Islet precursor cell (in vitro differentiated cells): ENCODE results near the gene CAMK2D.
A peak's percentile ranks its signal among the peaks of the same experiment; 100 is the strongest.

Experiments
- DNase-seq: peaks from one replicate; pipeline ENCODE4 v3.0.0-alpha.2; 2018

The CAMK2D gene

DNA sequence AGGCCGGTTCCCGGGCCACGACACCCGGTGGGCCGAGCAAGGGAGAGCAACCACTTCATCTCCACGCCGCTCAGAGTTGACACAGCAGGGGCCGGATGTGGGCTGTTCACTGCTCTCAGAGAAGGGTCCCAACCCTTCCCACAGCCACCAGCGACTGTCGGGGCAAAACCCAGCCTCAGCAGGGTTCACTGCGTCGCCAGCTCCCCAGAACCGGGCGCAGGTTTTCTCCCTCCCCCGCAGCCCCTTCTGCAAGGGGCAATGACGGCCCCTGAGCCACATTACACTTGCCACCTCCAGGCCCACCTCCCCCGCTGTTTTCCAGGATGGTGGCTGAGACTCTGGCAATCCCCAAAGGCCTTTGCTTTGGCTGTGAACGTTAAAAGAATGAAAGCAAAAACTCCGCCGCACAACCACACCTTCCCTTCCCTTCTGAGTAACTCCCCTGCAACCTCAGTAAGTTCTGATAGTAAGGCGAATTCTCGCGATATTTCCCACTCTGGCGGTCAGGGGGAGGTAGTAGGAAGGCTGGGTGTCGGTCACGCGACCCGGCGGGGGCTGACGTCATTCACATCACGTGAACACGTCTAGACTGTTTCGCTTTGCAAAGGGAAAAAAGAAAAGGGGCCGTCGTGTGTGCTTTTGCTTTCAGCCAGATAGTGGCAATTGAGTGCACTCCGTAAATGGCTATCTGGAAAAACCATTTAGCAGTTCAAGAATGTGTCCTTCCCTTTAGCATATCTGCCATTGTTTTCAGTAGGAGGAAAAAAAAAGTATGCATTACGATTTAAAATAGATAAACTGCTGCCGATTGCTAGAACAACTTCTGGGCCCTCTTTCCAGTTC lies 869 bp upstream of the CAMK2D start:
- peak; percentile 99 for DNase-seq

DNA sequence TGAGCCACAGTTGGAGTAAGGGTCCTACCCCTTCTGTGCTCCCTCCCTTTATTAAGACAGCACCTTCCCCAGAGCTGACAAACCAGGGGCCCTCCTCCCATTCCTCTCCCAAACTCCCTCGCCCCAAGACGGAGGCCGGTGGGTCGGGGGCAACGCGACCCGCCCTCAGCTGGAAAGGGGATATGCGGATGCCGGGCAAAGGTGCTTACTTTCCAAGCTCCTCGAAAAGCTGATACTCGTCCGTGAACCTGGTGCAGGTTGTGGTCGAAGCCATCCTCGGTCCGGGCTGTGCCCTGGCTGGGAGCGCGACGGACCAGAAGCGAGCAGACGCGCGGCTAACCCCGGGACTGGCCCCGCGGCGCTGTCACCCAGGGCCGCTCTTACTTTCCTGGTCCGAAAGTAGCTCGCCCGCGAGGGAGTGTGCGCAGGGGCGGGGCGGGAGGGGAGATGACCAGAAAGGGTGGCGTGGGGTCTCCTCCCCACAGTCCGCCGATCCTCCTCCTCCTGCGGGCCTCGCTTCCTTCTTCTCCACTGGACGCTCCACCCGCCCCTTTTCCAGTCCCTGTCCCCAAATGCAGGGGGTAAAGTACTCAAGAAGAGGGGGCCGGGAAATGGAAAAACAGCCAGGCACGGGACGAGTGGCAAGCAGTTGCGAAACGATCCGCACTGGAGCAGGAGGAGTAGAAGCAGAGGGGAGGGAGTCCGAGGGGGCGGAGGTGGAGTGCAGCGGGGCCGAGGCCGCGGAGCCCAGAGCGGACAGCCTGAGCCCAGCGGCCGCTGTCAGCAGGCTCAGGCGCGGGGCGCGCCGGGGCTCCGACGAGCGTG lies 531 bp downstream of the CAMK2D start:
- DNase-seq, result peak; percentile 90

DNA sequence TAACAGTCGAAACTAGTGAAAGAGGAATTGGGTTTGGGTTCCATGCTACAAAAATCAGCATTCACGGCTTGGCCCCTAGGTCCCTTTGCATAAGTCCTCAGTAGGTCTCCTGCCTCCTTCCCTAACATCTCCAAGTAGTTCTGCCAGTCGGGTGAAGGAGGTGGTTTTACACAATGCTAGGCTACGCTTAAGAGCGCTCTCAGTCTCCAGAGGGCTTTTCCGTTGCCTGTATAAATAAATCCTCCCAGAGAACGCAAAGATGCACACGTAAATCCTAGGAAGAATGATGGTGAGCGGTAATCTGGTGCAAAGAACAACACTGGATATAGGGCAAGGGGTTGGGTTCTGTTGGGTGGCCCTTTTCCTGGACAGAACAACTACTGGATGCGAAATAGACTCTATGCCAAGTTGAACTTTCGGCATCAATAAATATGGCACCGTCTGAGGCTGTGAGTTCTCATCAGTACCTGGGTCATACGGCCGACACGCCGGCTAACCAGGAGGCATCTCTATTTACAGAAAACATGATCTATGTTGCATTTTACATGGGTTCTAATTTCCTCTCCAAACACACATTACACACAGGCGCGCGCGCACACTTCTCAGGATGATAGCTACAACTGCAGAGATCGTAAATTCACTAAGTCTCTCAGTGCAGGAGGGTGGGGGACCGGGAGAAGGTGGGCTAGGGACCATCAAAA lies 1.3 kb downstream of the CAMK2D start:
- peak; percentile 60 for DNase-seq

DNA sequence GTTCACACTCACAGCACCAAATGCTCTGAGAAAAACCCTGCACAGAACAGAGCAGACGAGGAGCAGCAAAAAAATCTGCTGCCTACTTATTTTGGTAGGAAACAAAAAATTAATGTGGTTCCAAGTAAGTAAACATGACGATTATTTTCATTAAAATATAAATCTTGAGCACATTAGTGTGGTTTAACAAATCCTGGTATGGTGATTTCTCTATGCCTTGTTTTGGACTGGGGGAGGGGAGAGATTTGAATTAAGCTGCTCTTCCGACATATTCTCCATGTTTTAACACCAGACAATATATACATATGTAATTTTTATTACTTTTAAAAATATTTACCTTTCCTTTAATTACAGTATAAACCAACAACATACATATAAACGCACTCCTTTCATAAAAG lies 1.8 kb downstream of the CAMK2D start:
- no peak for DNase-seq

DNA sequence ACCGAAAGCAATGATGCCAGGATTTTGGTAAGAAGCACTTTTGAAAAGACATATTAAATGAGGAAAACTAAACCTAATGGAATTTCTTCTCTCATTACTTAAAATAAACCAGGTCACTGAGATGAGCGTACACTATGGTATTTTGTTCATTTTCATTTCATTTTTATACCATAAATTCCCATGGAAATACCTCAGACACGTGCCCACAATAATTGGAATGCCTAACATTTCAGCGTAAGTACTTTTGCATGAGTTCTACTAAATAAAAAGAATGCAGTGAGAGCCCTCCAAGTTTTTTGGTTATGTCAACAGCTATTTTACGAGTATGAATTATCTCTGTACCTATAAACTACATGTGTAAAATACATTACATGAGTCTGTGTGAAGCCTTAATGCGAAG lies 3.2 kb downstream of the CAMK2D start:
- no peak for DNase-seq

DNA sequence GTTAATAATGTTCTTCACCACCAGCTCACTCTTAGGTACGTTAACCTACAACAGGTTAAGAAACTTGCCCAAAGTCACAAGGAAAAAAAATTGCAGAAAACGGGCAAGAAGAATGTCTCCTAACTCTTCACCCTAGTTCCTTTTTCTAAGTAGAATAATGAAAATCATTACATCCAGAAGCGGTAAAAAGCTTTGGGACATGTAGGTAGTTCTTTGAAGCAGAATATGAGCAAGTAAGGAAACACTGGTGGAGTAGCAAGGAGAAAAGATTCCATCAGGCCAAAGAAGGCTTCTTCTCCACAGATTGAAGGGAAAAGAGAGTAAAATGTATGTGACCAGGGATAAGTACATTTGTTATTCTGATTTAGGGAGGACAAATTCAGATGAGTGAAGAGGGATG lies 4.1 kb downstream of the CAMK2D start:
- DNase-seq, result no peak

DNA sequence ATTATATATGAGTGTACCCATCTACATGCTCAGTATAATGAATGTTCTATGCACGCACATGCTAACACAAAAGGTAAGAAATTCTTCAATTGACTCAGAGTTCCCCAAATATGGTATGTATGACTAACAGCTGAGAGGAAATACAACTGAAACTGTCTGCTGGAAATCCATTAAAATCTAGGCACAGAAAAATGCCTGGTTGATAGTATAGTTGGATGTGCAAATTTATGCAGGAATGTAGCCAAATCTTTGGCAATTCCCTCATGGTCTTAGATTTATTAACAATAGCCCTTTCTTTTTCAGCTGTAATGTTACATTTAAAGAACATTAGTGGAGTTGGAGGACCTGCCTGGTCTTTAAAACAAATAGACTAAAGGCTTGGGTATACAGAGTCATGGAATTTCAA lies 5.5 kb downstream of the CAMK2D start:
- DNase-seq, result no peak

DNA sequence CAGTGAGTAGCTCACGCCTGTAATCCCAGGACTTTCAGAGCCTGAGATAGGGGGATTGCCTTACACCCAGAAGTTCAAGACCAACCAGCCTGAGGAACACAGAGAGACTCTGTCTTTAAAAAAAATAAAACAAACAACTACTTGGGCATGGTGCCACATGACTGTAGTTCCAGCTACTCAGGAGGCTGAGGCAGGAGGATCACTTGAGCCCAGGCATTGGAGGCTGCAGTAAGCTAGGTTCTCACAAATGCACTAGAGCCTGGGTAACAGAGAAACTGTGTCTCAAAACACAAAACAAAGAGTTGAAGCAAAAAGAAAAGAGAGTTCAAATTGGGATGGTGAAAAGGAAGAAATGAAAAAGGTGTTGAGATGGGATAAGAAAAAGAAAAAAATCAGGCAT lies 10.8 kb downstream of the CAMK2D start:
- no peak for DNase-seq

DNA sequence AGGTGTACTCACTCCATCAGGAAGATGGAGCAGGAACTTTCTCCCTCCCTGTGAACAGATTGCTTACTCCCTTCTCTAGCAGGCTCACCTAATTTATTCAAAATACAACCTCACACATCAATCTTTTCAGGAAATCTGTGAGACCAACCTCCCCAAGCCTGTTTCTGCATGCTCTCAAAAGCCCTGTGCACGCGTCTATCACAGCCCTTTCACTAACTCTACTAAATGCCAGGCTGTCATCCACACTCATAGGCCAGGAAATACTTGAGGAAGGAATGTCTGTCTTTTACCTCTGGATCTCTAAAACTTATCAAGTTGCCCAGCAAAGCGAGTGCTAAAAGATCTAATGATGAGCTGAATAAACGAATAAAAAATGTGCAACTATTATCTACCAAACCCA lies 11.2 kb downstream of the CAMK2D start:
- no peak for DNase-seq

DNA sequence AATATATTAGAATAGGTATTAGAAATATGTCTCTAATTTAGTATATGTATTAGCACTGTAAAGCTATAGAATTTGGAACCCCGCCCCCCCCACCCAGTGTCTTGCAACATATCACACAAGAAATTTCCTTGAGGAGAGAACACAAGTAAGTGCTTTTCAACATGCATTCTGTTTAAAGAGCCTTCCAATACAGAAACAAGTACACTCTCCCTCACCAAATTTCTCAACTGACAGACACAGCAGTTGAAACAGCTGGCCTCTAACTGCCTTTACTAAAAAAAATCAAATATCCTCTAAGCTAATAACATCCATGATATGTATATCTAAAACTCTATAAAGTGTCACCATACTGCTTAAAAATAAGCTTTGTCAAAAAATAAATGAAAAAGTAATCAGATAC lies 12.4 kb downstream of the CAMK2D start:
- DNase-seq, result no peak

DNA sequence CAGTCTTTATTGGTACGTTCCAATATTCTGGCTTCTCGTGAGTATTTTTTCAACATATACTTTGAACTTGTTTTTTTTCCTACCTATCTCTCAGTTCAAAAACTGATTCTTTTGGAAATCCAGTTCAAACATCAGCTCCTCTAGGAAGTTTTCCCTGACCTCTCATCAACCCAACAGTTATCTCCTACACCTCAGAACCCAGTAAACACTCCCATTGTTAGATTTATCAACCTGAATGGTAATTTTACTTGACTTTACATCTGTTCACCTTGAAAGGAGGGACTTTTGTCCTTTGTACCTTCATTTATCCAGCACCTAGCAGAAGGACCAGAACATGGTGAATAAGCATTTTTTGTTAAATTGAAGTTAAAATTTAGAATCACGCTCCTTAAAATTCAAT lies 13.6 kb downstream of the CAMK2D start:
- no peak for DNase-seq

DNA sequence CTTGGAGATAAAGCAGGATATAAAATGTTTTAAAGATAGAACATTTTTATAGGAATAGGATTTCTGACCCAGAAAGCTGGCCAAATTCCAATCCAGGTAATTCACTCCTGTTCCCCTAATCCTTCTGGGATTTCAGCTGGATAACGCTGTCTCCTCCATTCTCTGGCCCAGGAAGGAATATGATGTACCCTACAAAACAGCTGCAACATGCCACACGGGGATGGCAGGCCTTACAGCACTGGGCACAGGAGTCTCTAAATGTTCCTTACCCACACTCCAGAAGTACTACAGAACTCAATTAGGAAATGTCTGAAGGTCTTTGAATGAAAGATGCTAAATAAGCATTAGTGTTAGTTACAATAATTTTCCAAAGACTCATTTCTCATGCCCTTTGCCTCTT lies 15.8 kb downstream of the CAMK2D start:
- DNase-seq, result no peak

DNA sequence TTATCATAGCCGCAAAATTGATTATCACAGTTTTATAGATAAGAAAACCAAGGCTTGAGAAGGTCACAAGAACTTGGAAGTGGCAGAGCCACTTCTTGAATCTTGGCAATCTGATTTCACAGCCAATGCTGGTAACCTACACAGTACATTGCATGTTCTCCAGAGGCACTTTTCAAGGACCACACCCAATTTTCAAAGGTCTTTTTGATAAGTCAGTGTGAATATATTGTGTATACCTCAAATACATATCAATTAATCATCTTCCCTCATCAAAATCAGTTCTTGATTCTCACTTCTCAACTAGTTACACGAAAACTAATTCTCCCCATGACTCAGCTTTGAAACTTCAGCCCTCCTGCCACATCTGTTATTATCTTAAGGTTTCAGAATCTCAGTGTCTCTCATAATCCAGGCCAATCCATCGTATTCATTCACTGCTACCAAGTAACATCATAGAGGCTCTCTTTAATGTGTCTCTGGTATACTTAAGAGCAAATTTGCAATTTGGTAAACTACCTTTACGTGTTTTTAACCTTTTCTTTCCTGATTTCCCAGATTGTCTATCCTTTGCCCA lies 16.8 kb downstream of the CAMK2D start:
- no peak for DNase-seq

DNA sequence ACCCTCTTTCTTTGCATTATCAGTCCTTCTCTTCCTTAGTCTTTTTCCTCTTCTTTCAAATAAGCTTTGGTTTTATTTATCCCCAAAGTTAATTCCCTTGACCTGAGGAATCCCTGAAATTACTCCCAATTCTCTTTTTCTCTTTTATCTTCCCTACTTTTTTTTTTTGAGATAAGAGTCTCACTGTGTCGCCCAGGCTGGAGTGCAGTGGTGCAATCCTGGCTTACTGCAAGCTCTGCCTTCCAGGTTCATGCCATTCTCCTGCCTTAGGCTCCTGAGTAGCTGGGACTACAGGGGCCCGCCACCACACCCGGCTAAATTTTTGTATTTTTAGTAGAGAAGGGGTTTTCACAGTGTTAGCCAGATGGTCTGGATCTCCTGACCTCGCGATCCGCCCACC lies 17.8 kb downstream of the CAMK2D start:
- no peak for DNase-seq

DNA sequence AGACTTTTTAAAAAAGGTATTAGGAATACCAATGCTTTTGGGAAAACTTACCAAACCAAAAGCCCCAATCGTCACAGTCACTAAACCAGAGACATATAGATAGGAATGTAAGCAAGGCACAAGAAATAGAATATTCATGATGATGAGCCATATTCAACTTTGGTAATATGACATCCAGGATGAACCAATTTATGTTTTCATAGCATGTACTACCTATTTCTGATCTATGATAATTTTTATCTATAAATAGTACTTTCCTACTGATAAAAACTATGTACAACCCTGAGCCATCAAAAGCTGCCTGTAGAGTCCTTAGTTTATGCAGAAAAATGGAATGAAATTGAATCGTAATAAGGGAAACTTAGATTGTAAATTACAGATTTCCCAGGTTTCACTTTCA lies 18.9 kb downstream of the CAMK2D start:
- DNase-seq, result no peak

DNA sequence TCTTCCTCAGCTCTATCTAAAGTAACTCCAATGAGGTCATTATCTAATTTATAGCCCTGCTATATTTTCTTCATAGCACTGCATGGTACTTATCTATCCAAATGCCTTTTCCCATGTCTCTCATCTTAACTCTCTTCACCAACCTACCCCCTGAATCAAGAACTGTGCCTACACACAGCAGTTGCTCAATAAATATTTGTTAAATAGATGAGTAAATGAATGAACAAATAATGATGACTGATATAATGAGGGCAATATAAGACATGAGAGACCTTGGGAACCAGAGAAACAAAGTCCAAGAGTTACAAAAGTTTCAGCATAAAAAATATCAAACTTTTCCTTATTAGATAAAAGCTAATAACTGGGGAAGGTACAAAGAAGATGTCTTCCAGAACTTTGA lies 19.6 kb downstream of the CAMK2D start:
- no peak for DNase-seq

DNA sequence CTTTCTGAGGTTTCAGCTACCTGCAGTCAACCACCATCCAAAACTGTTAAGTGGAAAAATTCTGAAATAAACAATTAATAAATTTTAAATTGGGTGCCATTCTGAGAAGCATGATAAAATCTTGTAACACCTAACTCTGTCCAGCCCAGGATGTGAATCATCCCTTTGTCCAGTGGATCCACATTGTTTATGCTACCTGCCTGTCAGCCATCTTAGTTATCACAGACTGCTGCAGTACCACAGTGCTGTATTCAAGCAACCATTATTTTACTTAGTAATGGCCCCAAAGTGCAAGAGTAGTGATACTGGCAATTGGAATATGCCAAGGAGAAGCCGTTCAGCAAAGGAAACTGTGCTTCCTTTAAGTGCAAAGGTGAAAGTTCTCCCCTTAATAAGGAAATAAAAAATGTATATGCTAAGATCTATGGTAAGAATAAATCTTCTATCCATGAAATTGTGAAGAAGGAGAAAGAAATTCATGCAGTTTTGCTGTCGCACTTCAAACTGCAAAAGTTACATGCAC lies 20.6 kb downstream of the CAMK2D start:
- no peak for DNase-seq

DNA sequence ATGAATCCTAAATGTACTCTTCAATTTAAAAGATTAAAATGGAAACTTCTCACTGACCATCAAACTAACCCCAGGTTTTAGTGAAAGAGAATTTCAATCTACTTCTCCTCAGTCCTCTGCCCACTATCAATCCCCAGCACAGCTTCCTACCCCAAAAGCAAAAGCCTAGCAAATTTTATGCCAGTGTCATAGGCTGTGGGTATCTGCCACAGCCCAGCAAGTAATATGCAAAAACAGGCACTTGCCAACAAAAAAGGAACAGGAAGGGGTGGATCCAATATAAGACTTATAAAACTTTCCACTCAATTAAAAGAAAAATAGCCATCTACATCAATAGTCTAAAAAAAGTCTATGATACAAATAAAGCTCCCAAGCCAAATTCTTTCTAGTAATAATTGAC lies 22.3 kb downstream of the CAMK2D start:
- no peak for DNase-seq

DNA sequence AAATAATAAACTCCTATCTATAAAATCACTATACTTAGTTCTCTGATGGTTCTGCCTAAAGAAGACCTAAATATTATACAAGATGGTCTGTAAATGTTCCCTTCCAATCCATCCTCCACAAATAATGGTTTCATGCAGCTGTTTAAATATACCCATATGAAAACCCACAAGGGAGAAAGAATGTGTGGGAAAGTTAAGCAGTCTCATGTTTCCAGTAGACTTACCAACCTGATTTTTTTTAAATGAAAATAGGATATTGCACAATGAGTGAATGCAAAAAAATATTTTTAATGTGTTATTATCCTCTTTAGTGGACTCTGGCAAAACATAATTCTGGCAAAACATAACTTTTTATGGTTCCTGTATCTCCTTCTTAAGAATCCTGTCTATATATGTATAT lies 23.3 kb downstream of the CAMK2D start:
- DNase-seq, result no peak

DNA sequence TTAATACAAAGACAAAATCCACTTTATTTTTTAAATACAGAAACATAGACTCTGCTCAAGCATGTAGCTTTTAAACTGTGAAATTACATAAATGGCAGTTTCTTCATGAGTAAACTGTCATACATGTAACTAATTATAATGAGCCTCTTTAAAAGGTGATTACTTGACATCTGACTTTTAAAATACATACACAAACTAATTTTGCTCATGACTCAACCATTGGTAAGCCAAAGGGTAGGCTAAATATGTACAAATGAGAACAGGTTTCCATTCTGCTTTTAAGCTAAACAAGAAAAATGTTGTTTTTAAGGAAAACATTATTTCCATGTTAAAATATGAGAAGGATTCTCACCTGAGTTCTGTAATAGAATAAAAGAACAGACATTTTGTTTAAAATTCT lies 27.9 kb downstream of the CAMK2D start:
- DNase-seq, result no peak

DNA sequence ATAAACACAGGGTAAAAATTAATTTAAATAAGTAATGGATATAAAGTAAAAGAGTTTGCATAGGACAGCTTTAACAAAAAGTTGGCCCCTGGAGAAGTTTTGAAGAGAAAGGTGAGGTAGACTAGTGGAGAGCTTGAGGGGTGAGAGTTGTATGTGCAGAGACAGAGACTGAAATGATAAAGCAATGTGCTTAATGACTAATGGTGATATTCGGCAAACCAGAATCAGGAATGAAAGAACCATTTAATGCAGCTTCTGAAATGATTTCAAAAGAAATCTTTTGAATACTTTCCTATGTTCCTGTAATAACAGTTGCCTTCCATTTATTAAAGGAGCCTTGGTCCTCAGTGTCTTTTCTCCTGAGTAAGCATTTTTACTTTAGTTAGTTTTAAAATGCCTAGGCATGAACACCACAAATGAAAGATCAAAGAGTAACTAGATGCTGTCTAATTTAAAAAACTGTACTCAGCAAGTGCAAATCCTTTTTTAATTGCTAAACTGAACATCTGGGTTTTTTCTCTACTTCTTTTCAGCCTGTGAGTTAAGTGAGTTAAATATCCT lies 28.5 kb downstream of the CAMK2D start:
- DNase-seq, result no peak

DNA sequence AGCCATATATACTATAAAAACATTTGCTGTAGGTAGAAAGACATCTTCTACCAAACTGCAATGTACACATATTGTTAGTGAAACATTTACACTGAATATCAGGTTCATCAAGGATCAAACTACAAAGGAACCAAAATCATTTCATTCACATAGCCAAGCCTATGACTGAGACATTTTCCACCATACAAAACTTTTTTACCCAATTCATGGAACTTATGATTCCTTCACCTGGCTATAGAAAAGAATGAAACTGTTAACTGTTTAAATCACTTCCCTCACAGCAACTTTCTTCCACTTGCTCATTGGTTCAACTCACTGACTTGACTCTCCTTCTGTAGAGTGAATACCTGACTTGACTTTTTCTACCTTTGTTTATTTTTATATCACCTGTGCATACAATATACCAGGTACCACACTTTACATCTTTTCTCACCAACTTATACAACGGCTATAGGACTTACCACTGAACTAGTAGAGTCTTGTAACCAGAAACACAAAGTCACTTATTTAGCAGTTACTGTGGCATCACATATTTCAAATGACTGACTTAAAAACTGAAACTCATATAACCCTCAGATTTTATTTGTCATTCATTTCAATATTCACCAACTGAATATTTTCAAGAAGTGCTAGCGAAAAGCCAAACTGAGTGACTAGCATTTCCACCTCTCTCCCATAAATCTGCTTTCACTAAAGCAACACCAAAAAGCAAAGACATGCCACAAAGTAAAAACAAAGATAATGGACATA lies 30.9 kb downstream of the CAMK2D start:
- DNase-seq, result no peak
